HCT116 (cell line): ENCODE measurements around the gene PTPRF. TPM values are rescaled to one million over a fixed set of nuclear protein-coding genes. Genes with fewer than 3 reads are reported as not detected.

ENCODE experiments used
- ATAC-seq: fragments of 200-7000 bp; cut with Tn5 transposase; 2 replicates; pipeline ENCODE4 v1.9.1; 2020; ENCODE audit warnings: mild to moderate bottlenecking, moderate library complexity
- BruUV-seq: library from RNA; stranded (reverse); fragments of 400-500 nt; replicated peaks from 2 replicates; lab custom pipeline; 2021; lab: Mats Ljungman, UMichigan
- CTCF ChIA-PET: fragments of 300-600 bp; sonication (Branson Sonifier 250); formaldehyde crosslinking; loops from one replicate; lab custom pipeline; 2021; ENCODE audit warnings: antibody characterized with exemption; lab: Charles Lee
- POLR2A ChIA-PET: fragments of 300-600, 350-600 bp; sonication (Branson Sonifier 250); formaldehyde crosslinking; loops from one replicate; lab custom pipeline; 2021; ENCODE audit warnings: antibody characterized with exemption; lab: Charles Lee
- RAD21 ChIA-PET, 2 experiments: fragments of 300-600 bp; sonication (Branson Sonifier 250); formaldehyde crosslinking; loops; one replicate each; lab custom pipeline; 2023; ENCODE audit warnings: low total read pairs in 2 of 2; ENCODE audit not compliant: uncharacterized antibody in 2 of 2, unreplicated experiment in 2 of 2, low non-redundant PET in 1 of 2; lab: Charles Lee
- DNase-seq: peaks from one replicate; pipeline ENCODE4 v3.0.0-alpha.2; 2010; ENCODE audit warnings: low read depth, low spot score
- H2AFZ ChIP-seq: fragments of 200-600 bp; shearing (Covaris generic), sonication (generic); 2 replicates; pipeline ENCODE4 v1.6.1; 2017; ENCODE audit warnings: low read depth, mixed run types, mixed read lengths, antibody characterized with exemption, low read length; ENCODE audit not compliant: poor library complexity, severe bottlenecking
- H3K27ac ChIP-seq: 2 replicates; pipeline ENCODE4 v1.5.1; 2012; ENCODE audit warnings: low read depth, low read length
- H3K27me3 ChIP-seq: fragments of 200-600 bp; sonication (generic); 2 replicates; pipeline ENCODE4 v1.6.1; 2016; ENCODE audit warnings: mixed run types, low read length, mixed read lengths; ENCODE audit not compliant: insufficient read depth
- H3K36me3 ChIP-seq, 2 experiments: fragments of 200-500 bp in 1 of 2; fragments of 200-600 bp in 1 of 2; sonication (Bioruptor generic) in 1 of 2; sonication (generic) in 1 of 2; 2 replicates each; pipeline versions ENCODE4 v1.5.1 to v1.6.1; 2014 to 2016; ENCODE audit warnings: low read length in 2 of 2, inconsistent platforms in 1 of 2, mixed read lengths in 1 of 2, mixed run types in 1 of 2; ENCODE audit not compliant: insufficient read depth in 2 of 2, control insufficient read depth in 1 of 2
- H3K4me1 ChIP-seq, 2 experiments: fragments of 200-600 bp in 1 of 2; sonication (generic) in 1 of 2; 2 replicates each; pipeline versions ENCODE4 v1.5.1 to v1.6.1; 2012 to 2017; ENCODE audit warnings: low read length in 2 of 2, inconsistent platforms in 1 of 2, mild to moderate bottlenecking in 1 of 2, mixed read lengths in 1 of 2, mixed run types in 1 of 2, moderate library complexity in 1 of 2; ENCODE audit not compliant: insufficient read depth in 2 of 2, control insufficient read depth in 1 of 2
- H3K4me2 ChIP-seq: fragments of 200-600 bp; sonication (generic); 2 replicates; pipeline ENCODE4 v1.6.1; 2017; ENCODE audit warnings: mixed run types, low read length, mixed read lengths
- H3K4me3 ChIP-seq, 2 experiments: fragments of 200-600 bp in 1 of 2; sonication (generic) in 1 of 2; replicated peaks in 1 of 2; 2 replicates each; pipeline ENCODE4 v1.5.1; 2011 to 2016; ENCODE audit warnings: low read length in 2 of 2, control low read depth in 1 of 2, low read depth in 1 of 2, mild to moderate bottlenecking in 1 of 2, mixed read lengths in 1 of 2, mixed run types in 1 of 2
- H3K79me2 ChIP-seq: fragments of 200-600 bp; sonication (generic); 2 replicates; pipeline ENCODE4 v1.6.1; 2017; ENCODE audit warnings: mild to moderate bottlenecking, mixed run types, low read length, moderate library complexity, mixed read lengths; ENCODE audit not compliant: insufficient read depth
- H3K9ac ChIP-seq: fragments of 200-600 bp; sonication (generic); 2 replicates; pipeline ENCODE4 v1.6.1; 2016; ENCODE audit warnings: low read length, mixed read lengths
- H3K9me2 ChIP-seq: fragments of 200-600 bp; sonication (generic), shearing (Covaris generic); 2 replicates; pipeline ENCODE4 v1.6.1; 2017; ENCODE audit warnings: mixed run types, mild to moderate bottlenecking, moderate library complexity; ENCODE audit not compliant: insufficient read depth
- H3K9me3 ChIP-seq, 2 experiments: fragments of 200-500 bp in 1 of 2; fragments of 200-600 bp in 1 of 2; sonication (Bioruptor generic) in 1 of 2; sonication (generic) in 1 of 2; 2 replicates each; pipeline ENCODE4 v1.6.1; 2014 to 2017; ENCODE audit warnings: low read length in 2 of 2, mixed read lengths in 2 of 2, inconsistent platforms in 1 of 2, low read depth in 1 of 2, mild to moderate bottlenecking in 1 of 2, mixed run types in 1 of 2, moderate library complexity in 1 of 2; ENCODE audit not compliant: control insufficient read depth in 1 of 2, insufficient read depth in 1 of 2
- H4K20me1 ChIP-seq: fragments of 200-600 bp; sonication (generic), shearing (Covaris generic); 2 replicates; pipeline ENCODE4 v1.6.1; 2017; ENCODE audit warnings: mixed run types, mild to moderate bottlenecking, moderate library complexity; ENCODE audit not compliant: insufficient read depth
- CBX3 ChIP-seq: IDR thresholded peaks from 2 replicates; pipeline ENCODE4 v1.6.1; 2012; ENCODE audit warnings: low read depth
- CEBPB ChIP-seq: IDR thresholded peaks from 2 replicates; pipeline ENCODE4 v1.6.1; 2012; ENCODE audit warnings: low read depth
- CTCF ChIP-seq, 3 experiments: fragments of 200-600 bp in 1 of 3; sonication (generic) in 1 of 3; IDR thresholded peaks in 2 of 3; conservative IDR thresholded peaks in 1 of 3; 2 replicates each; pipeline ENCODE4 v1.5.1; 2012 to 2017; ENCODE audit warnings: low read depth in 2 of 3, low read length in 2 of 3, antibody characterized with exemption in 1 of 3, borderline replicate concordance in 1 of 3, control low read depth in 1 of 3, mild to moderate bottlenecking in 1 of 3, mixed read lengths in 1 of 3, mixed run types in 1 of 3, moderate library complexity in 1 of 3; ENCODE audit not compliant: insufficient read depth in 1 of 3
- EZH2 ChIP-seq: fragments of 200-600 bp; sonication (generic); IDR thresholded peaks from 2 replicates; pipeline ENCODE4 v1.6.1; 2017; ENCODE audit warnings: antibody characterized with exemption, mixed run types
- EZH2phosphoT487 ChIP-seq: fragments of 200-600 bp; IDR thresholded peaks from 2 replicates; pipeline ENCODE4 v1.6.1; 2018; ENCODE audit warnings: antibody characterized with exemption, borderline replicate concordance
- POLR2A ChIP-seq: IDR thresholded peaks from 2 replicates; pipeline ENCODE4 v1.7.0; 2011; ENCODE audit warnings: borderline replicate concordance; ENCODE audit not compliant: insufficient read depth, insufficient read length; ENCODE audit errors: extremely low read depth
- POLR2AphosphoS5 ChIP-seq: IDR thresholded peaks from 2 replicates; pipeline ENCODE4 v1.6.1; 2011; ENCODE audit warnings: mild to moderate bottlenecking, low read depth, low read length, moderate library complexity
- REST ChIP-seq: IDR thresholded peaks from 2 replicates; pipeline ENCODE4 v1.6.1; 2012; ENCODE audit warnings: low read depth
- SIN3A ChIP-seq: IDR thresholded peaks from 2 replicates; pipeline ENCODE4 v1.6.1; 2012; ENCODE audit warnings: low read depth
- YY1 ChIP-seq: IDR thresholded peaks from 2 replicates; pipeline ENCODE4 v1.6.1; 2011; ENCODE audit warnings: low read length, low read depth, moderate library complexity, mild to moderate bottlenecking; ENCODE audit not compliant: insufficient replicate concordance; ENCODE audit errors: extremely low read depth
- ZBTB33 ChIP-seq: IDR thresholded peaks from 2 replicates; pipeline ENCODE4 v1.6.1; 2011; ENCODE audit warnings: mild to moderate bottlenecking, low read length, moderate library complexity; ENCODE audit not compliant: insufficient replicate concordance; ENCODE audit errors: extremely low read depth
- ZFX ChIP-seq: fragments of 450-650 bp; IDR thresholded peaks from 2 replicates; pipeline ENCODE4 v1.6.1; 2017
- ZNF274 ChIP-seq: fragments of 200-500 bp; sonication (Bioruptor generic); IDR thresholded peaks from 2 replicates; pipeline ENCODE4 v1.6.1; 2014; ENCODE audit warnings: mild to moderate bottlenecking, low read depth, low read length, inconsistent platforms
- intact Hi-C: fragments of 100-400 bp; cut with micrococcal nuclease; formaldehyde crosslinking; loops from 2 replicates; pipeline ENCODE4 v1.10.0; 2022
- total RNA-seq: library from RNA; stranded (reverse); gene quantifications from one replicate; pipeline ENCODE4 v1.2.1, GENCODE V29; 2021; ENCODE audit not compliant: unreplicated experiment

PTPRF gene
- total RNA-seq, 1 experiment from 2014 or later = 224 TPM

- ChIA-PET RAD21 (no interaction called here), CTCF (no interaction called here), POLR2A (no interaction called here)
- peaks cover 90% of the 10 kb centered on the region for H3K79me2 ChIP-seq
- ATAC-seq (no peak), DNase-seq (no peak)
- no peak overlapping the region for H3K9ac ChIP-seq
- no peak overlapping the region for H2AFZ ChIP-seq
- H3K36me3 ChIP-seq = peaks cover 4 to 38% of the 10 kb centered on the region in 2 experiments; a peak in 3 of 4 replicates
- H3K27ac ChIP-seq = no peak overlapping the region; the same call in 1 of the 2 replicates
- H3K9me2 ChIP-seq = no peaks in the 10 kb centered on the region
- intact Hi-C loops = no loop called here
- no TSS peak for BruUV-seq
- TF ChIP-seq SIN3A (no peak), ZBTB33 (no peak), YY1 (no peak), POLR2A (no peak), CEBPB (no peak), POLR2AphosphoS5 (no peak), REST (no peak), CBX3 (no peak), EZH2 (no peak), EZH2phosphoT487 (no peak), CTCF (IDR thresholded peaks at IDR 0.05 in 2 of 3, conservative IDR thresholded peaks at IDR 0.05 in 1 of 3; ENCODE audit: borderline replicate concordance in 1 of 3, insufficient read depth in 1 of 3, low read depth in 2 of 3, low read length in 2 of 3) (no peak), ZNF274 (no peak), ZFX (no peak)
- H4K20me1 ChIP-seq = peaks cover 5% of the 10 kb centered on the region; the same call in 1 of the 2 replicates
- H3K27me3 ChIP-seq = no peaks in the 10 kb centered on the region
- peaks cover 49 to 88% of the 10 kb centered on the region in 2 experiments for H3K4me1 ChIP-seq
- no peak overlapping the region for H3K4me3 ChIP-seq
- H3K4me2 ChIP-seq = no peak overlapping the region
- no peaks in the 10 kb centered on the region for H3K9me3 ChIP-seq
Measured at GRCh38 chr1:43547538-43548072, 16.9 kb downstream of the PTPRF start.
